H54 (cell line): ENCODE results near the gene BFAR.
"Not testable (repeated sequence)": the region's sequence is repeated elsewhere in the genome, so short reads cannot be mapped to it uniquely, and the experiment has no call there.

Source experiments
- DNase-seq: peaks from one replicate; pipeline ENCODE4 v3.0.0; 2011; ENCODE audit warnings: low spot score, mixed read lengths; ENCODE audit not compliant: insufficient read length
- FAIRE-seq: peaks from 3 replicates; lab custom pipeline; 2011; peaks lifted over from hg19 to GRCh38; lab: Jason Lieb, UNC
- POLR2A ChIP-seq: IDR thresholded peaks from 2 replicates; pipeline ENCODE4 v1.6.1; 2011; ENCODE audit warnings: low read depth, mild to moderate bottlenecking, low read length

BFAR gene

GRCh38 chr16:14628806-14629611 is 3.7 kb upstream of the BFAR start:
- FAIRE-seq (no peak), DNase-seq (no peak)
- TF ChIP-seq POLR2A, result no peak

DNA sequence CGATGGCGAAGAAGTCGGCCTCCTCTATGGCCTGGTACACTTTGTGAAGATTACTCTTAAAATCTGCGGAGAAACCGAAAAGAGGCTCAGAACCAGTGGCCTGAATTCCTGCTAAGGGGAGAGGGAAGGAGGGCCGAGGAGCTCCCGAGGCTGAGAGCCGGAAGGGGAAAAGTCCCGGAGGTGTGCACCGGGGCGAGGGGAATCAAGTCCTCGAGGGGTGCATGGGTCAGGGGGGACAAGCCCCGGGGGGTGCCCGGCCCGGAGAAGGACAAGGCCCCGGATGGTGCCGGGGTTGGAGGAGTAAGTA is 3.2 kb upstream of the BFAR start:
- FAIRE-seq (no peak), DNase-seq (no peak)

DNA sequence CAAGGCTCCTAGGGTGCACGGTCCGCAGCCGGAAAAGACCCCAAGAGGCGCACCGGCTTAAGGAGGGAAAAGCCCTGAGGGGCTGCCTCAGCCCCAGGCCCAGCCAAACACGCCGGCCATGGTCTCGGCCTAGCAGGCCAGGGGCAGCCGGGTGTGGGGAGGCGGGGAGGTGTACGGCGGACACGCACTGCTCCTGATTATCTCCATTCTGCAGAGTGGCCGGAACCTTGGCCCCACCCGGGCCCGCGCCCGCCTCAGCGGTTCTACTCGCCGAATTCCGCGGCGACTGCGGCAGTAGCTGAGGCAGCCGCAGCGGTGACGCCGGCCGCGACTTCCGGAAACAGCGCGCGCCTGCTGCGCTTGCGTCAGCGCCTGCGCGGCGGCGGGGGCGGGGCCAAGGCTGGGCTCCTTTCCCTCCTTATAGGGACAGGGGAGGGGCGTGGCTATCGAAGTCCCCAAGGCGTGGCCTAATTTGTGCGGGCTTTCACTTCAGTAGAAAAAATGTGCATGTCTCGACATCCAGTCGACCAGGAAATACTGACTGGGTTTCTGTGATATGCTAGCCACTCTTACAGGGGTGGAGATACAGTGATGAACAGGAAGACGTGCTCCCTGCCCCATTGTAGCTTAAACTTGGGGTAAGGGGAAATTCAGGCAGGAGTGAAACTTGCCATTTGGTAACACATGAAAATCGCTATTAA is 2.7 kb upstream of the BFAR start, which contains the start of gene PARN:
Gene PARN (minus strand): TSS at position 342 of the 701 bp plus-strand sequence. CDS start 135 bp downstream, at position 207.
- TF ChIP-seq POLR2A, result peak; percentile 87
- peak; percentile 86 for FAIRE-seq
- peak; percentile 89 for DNase-seq

More for the DNA sequence above, 3.2 kb upstream of the BFAR start:
- TF ChIP-seq POLR2A, result no peak

GRCh38 chr16:14630620-14631330 is 2.0 kb upstream of the BFAR start:
- not testable (repeated sequence) for FAIRE-seq, DNase-seq

GRCh38 chr16:14634389-14634725 is 1.6 kb downstream of the BFAR start:
- TF ChIP-seq POLR2A, result no peak
- DNase-seq, result no peak
- no peak for FAIRE-seq

GRCh38 chr16:14635395-14636165 is 2.8 kb downstream of the BFAR start:
- FAIRE-seq (no peak), DNase-seq (no peak)
- TF ChIP-seq POLR2A, result no peak

GRCh38 chr16:14636179-14636950 is 3.6 kb downstream of the BFAR start:
- not testable (repeated sequence) for FAIRE-seq, DNase-seq

DNA sequence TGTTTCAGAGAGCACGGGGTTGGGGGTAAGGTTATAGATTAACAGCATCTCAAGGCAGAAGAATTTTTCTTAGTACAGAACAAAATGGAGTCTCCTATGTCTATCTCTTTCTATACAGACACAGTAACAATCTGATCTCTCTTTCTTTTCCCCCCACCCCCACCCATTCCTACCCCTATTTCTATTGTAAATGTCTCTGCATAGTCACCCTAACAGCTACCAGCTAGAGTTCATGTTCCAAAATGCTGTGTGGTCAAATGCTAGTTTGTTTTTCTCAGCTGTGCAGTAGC is 4.1 kb downstream of the BFAR start:
- DNase-seq, result not testable (repeated sequence)

GRCh38 chr16:14640538-14640937 is 7.8 kb downstream of the BFAR start:
- DNase-seq (no peak), FAIRE-seq (no peak)
- TF ChIP-seq POLR2A, result no peak

More for the DNA sequence above, 4.1 kb downstream of the BFAR start:
- FAIRE-seq, result not testable (repeated sequence)

DNA sequence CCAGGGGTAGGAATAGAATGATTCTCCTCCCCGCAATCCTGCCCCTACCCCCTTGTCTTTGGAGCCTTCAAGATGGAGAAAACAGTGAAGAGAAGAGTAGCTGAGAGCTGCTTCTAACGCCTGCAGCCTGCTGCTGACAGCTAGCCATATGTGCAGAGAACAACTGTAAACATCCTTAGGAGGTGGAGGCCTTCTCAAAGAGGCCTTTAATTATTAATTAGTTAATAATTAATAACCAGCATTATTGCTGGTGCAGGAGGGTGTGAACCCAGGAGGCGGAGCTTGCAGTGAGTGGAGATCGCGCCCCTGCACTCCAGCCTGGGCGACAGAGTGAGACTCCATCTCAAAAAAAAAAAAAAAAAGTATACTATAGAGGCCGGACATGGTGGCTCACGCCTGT is 8.5 kb downstream of the BFAR start:
- TF ChIP-seq POLR2A, result no peak
- FAIRE-seq (no peak), DNase-seq (no peak)

- no peak for TF ChIP-seq POLR2A
- no peak for FAIRE-seq
- DNase-seq, result no peak
Observed at GRCh38 chr16:14641926-14642325, 9.2 kb downstream of the BFAR start.

- FAIRE-seq (no peak), DNase-seq (no peak)
- no peak for TF ChIP-seq POLR2A
Observed at GRCh38 chr16:14649816-14650215, 17.1 kb downstream of the BFAR start.

DNA sequence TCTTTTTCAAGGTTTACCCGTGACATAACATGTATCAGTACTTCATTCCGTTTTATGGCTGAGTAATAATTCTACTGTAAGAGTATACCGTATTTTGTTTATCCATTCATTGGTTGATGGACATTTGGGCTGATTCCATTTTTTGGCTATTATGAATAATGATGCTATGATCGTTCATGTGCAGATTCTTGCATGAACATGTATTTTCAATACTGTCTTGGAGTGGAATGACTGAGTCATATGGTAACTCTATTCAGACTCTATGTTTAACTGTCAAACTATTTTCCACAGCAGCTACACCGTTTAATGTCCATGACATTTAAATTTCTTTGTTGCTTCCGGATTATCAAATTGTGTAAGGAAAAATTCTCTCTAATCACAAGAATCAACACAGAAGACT is 17.9 kb downstream of the BFAR start:
- no peak for FAIRE-seq
- no peak for TF ChIP-seq POLR2A
- DNase-seq, result no peak
